Activated CD8-positive, alpha-beta memory T cell treated with anti-CD3 and anti-CD28 coated beads, Interleukin-2, amount 50 U/mL, for 1 hour (primary cell): ENCODE results near the gene PDZRN4.
"Not testable (repeated sequence)": the region's sequence is repeated elsewhere in the genome, so short reads cannot be mapped to it uniquely, and the experiment has no call there.

Experiments used
- DNase-seq: peaks from one replicate; pipeline ENCODE4 v3.0.0-alpha.2; 2020; ENCODE audit errors: extremely low read depth

Gene PDZRN4

DNA sequence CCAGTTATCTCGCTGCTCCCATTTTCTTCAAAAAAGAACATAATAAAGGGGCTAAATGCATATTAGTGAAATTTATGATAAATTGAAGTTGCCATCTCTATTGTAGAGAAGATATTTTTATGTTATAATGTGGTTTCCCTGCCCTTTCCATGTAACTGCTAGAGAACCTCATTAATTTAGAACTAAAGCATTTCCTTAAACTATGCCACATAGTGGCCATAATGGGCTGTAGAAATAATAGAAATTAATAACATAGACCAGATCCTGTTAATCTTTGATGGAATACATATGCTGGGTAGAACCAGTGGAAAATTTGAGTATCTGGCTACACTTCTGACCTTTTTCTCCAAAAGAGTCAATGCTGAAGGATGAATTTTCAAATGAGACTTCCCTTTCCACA, 376.7 kb downstream of the PDZRN4 start:
- no peak for DNase-seq

DNA sequence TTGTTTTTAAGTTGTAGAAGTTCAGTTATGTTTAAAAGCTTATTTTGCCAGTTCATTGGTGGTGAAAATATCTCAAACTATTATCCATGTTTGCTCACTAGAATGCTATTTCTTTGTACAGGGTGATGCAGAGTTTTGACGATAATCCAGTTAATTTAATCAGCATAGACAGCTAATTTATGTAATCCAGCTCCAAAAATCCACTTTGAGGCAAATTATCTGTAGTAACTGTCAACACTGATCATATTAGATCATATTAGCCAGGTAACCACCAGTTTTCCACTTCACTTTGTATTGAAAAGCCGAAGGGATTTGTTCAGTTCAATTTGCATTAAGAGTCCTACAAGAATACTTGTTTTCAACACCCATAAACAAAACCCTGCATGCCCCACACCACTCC, 378.6 kb downstream of the PDZRN4 start:
- no peak for DNase-seq

- DNase-seq = no peak
Measured at GRCh38 chr12:41573445-41573844, 385.3 kb downstream of the PDZRN4 start.

DNA sequence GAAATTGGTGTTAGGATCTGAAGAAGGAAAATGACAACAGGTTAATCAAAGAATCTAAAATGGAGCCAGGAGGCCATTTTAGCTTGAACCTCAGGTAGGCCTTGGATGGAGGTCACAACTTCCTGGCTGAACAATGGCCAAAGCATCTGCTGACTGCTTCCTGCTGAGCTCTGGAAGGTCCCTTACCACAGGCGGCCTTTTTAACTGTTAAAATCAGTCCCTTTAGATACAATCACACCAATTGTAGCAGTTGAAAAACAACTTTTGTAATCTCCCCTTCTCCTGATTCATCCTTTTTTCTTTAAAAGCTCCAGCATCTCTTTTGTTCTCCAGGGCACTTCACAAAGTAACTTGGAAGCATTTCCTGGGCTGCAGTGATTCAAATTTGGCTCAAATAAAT, 388.8 kb downstream of the PDZRN4 start:
- DNase-seq = no peak

DNA sequence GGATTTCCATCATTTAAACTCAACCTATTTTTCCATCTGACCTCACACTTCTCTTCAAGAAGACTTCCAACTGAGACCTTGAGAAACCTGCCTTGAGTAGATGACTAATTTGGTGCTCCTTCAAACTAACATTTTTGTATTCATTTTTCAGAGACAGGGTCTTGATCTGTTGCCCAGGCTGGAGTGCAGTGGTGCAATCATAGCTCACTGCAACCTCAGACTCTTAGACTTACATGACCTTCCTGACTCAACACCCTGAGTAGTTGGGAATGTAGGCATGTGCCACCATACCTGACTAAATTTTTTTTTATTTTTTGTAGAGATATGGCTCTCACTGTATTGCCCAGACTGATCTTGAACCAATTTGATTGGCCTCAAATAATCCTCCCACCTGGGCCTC, 389.9 kb downstream of the PDZRN4 start:
- no peak for DNase-seq

GRCh38 chr12:41585784-41586183, 397.7 kb downstream of the PDZRN4 start:
- no peak for DNase-seq

DNA sequence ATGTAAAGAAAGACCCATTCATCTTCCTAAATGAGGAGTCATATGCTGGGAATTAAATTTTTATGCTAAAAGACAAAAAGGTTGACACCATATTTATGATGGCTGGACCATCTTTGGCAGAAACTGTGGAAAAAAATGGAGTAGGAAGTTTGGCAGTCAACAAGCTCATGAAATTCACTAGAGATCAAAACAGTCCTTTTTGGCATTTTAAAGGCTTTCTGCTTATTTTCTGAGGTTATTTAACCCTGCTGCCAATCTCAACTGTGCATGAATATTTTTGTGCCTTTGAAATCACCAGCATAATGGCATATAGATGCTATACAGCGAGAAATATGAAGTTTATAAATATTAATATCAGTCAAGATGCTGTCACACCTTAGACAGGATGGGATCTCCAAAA, 399.5 kb downstream of the PDZRN4 start:
- DNase-seq = no peak

GRCh38 chr12:41589878-41590277, 401.8 kb downstream of the PDZRN4 start:
- no peak for DNase-seq

- no peak for DNase-seq
Measured at GRCh38 chr12:41596190-41596589, 408.1 kb downstream of the PDZRN4 start.

GRCh38 chr12:41604830-41605229, 416.7 kb downstream of the PDZRN4 start:
- no peak for DNase-seq

DNA sequence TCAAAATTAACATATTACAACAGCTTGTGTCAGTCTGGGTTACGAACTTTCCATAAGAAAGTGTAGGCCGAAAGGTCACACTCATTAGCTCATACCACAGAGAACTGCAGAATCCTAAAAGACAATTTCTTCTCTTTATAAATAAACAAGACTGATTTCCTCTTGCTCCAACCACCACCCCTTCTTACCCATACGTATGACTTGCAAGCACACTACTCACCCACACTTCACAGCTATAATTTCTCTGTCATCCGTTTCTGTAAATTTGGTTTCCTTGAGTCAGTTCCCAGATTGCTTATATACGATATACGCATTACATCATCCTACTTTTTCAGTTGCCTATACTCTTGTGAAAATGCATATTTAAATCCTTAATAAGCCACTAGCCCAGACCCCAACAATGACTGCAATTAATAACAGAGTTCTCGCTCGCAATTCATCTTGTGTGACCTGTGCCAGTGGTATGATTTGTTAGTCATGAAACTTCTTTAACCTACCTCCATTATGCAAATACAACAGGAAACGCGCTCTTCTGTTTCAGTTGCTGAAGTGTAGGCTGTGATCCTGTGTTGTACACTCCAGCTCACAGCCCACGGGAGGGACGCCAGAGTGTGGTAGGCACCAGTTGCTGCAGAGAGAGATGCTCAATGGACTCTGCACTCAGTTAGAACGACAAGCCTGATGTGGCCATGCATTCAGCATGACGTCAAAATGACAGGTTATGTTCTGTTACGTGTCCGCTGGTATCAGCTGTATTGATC, 417.6 kb downstream of the PDZRN4 start:
- no peak for DNase-seq

DNA sequence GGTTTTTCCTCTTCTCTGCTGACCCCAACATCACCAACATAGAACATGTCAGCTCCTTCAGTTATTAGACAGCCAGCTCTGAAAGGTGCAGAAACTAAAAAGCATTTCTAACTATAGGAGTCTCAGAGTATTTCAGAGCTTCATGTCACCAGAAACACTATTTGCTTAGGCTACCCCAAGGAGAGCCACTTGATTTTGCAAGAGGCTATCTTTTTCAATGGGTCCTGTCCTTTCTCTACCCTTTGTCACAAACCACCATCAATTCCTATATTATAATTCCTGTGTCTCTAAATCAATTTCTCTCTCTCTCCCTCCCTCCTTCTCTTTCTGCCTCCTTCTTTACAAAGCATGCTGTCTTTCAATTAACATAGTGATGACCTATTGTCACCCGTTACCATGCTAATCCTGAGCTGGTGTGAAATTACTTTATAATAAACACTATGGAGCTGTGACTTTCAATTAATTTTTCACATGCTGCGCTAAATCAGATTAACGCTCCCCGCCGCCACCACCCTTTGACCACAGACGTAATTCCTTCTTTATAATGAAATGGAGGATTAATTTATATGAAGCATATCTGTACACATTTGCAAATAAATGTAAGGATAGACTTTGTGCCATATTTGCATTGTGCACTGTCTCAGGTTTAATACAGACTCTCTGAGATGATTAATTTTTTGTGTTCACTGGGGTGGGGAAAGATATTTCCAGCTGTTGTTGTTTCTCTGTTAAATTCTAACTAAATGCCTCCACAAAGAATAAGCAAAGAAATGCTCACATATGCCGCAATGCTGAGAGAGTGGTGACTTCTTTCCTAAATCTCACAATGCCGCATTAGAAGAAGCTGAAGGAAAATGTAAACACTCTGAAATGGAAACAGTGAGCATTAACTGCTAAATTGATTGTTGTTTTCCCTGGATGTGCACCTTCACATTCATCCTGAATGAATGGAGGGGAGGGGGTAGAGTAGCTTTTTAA, 418.6 kb downstream of the PDZRN4 start:
- no peak for DNase-seq

DNA sequence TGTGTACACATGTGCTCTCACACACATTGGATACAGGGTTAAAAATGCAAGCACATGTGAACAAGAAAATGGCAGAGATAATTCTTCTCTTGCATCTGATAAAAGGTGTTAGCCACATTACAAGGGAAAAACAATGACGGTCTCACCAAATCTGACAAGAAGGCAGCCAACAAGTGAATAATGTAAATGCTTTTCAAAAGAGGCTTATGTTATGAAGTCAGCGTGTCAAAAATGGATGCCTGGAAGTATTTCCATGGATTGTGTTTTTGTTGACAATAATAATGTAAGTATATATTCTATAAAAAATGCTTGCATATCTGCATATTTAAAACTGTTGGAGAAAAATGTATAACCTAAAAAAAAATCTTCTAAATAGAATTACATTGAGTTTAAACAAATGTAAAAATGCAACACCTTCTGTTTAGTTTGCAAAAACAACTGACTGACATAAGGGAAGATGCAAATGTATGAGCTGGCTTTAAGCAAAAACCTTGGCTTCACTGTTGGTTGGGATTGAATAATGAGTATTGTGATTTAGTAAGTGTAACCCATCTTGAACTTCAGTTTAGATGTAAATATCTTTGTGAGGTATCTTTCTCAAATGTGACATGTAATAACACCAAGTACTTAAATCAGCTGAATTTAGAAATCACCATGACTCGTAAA, 424.9 kb downstream of the PDZRN4 start:
- no peak for DNase-seq

DNA sequence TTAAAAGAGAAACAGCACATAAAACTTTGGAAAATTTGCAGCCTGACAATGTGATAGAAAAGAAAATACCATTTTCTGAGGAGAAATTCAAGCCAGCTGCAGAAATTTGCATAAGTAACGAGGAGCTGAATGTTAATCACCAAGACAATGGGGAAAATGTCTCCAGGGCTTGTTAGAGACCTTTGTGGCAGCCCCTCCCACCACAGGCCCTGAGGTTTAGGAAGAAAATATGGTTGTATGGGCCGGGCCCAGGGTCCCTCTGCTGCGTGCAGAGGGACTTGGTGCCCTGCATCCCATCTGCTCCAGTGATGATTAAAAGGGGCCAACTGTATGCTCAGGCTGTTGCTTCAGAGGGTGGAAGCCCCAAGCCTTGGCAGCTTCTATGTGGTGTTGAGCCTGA, 427.1 kb downstream of the PDZRN4 start:
- DNase-seq = not testable (repeated sequence)

DNA sequence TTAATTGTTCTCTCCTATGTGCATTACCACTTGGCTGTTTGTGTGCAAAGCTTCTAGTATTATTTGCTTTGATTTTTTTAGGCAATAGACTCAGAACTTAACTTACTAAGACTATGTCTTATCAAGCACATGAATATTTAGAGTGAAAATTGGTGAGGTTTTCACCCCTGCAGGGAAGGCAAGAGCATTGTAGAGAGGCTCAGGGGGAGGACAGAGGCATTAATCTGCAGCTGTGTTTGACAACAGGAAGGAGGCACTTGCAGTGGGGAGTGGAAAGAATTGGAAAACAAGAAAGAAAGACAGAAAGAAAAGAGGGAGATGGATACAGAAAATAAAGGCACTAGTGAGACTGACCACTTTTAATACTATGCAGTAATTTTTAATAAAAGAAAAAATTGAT, 431.6 kb downstream of the PDZRN4 start:
- DNase-seq = no peak

- no peak for DNase-seq
Measured at GRCh38 chr12:41621291-41621690, 433.2 kb downstream of the PDZRN4 start.
